Measurements from ENCODE around the gene ZNF678.
"Not testable (repeated sequence)": the region's sequence is repeated elsewhere in the genome, so short reads cannot be mapped to it uniquely, and the experiment has no call there.

The ZNF678 gene

GRCh38 chr1:227685807-227686206 is 122.5 kb downstream of the ZNF678 start:
- Histone ChIP-seq H3K36me3 (ENCODE audit: insufficient read depth, low read length) (no peaks in the 10 kb centered on the region), H3K4me1 (ENCODE audit: insufficient read depth, low read length, severe bottlenecking) (no peaks in the 10 kb centered on the region)

GRCh38 chr1:227697321-227697864 is 134.0 kb downstream of the ZNF678 start:
- Histone ChIP-seq H3K4me1 (ENCODE audit: insufficient read depth, low read length, severe bottlenecking) (no peaks in the 10 kb centered on the region), H3K9me2 (ENCODE audit: low read depth, low read length) (no peaks in the 10 kb centered on the region), H2AFZ (ENCODE audit: low read length) (no peak overlapping the region), H3K4me2 (ENCODE audit: low read length) (no peak overlapping the region), H3K79me2 (ENCODE audit: insufficient read depth, low read length) (no peaks in the 10 kb centered on the region), H3K9ac (ENCODE audit: low read length) (no peak overlapping the region), H3K4me3 (ENCODE audit: low read depth, low read length, poor library complexity, severe bottlenecking) (no peak overlapping the region), H3F3A (ENCODE audit: insufficient read depth, low read length) (no peaks in the 10 kb centered on the region), H4K20me1 (ENCODE audit: insufficient read depth, low read length) (no peaks in the 10 kb centered on the region), H3K36me3 (ENCODE audit: insufficient read depth, low read length) (no peaks in the 10 kb centered on the region), H3K27me3 (ENCODE audit: insufficient read depth, low read length) (no peaks in the 10 kb centered on the region), H3K27ac (ENCODE audit: low read depth, low read length, poor library complexity, severe bottlenecking) (no peak overlapping the region), H3K9me3 (ENCODE audit: low read length) (peaks cover 8% of the 10 kb centered on the region; the same call in 1 of the 2 replicates)
- TF ChIP-seq, protein P1, sequence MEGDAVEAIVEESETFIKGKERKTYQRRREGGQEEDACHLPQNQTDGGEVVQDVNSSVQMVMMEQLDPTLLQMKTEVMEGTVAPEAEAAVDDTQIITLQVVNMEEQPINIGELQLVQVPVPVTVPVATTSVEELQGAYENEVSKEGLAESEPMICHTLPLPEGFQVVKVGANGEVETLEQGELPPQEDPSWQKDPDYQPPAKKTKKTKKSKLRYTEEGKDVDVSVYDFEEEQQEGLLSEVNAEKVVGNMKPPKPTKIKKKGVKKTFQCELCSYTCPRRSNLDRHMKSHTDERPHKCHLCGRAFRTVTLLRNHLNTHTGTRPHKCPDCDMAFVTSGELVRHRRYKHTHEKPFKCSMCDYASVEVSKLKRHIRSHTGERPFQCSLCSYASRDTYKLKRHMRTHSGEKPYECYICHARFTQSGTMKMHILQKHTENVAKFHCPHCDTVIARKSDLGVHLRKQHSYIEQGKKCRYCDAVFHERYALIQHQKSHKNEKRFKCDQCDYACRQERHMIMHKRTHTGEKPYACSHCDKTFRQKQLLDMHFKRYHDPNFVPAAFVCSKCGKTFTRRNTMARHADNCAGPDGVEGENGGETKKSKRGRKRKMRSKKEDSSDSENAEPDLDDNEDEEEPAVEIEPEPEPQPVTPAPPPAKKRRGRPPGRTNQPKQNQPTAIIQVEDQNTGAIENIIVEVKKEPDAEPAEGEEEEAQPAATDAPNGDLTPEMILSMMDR (IDR thresholded peaks at IDR 0.05; ENCODE audit: low read length): no peak
- no peak for TF ChIP-seq EZH2 (IDR thresholded peaks at IDR 0.05; ENCODE audit: borderline replicate concordance, low read length)

More at GRCh38 chr1:227685807-227686206, 122.5 kb downstream of the ZNF678 start:
- TF ChIP-seq, protein P1 (IDR thresholded peaks at IDR 0.05; ENCODE audit: low read length): no peak
- no peak for TF ChIP-seq EZH2 (IDR thresholded peaks at IDR 0.05; ENCODE audit: borderline replicate concordance, low read length)
- H3K79me2 ChIP-seq (ENCODE audit: insufficient read depth, low read length): no peaks in the 10 kb centered on the region
- no peak overlapping the region for H3K27ac ChIP-seq (ENCODE audit: low read depth, low read length, poor library complexity, severe bottlenecking)
- H3K4me2 ChIP-seq (ENCODE audit: low read length): no peak overlapping the region
- no peaks in the 10 kb centered on the region for H4K20me1 ChIP-seq (ENCODE audit: insufficient read depth, low read length)
- H3K9me3 ChIP-seq (ENCODE audit: low read length): no peaks in the 10 kb centered on the region
- H3K27me3 ChIP-seq (ENCODE audit: insufficient read depth, low read length): no peaks in the 10 kb centered on the region
- H3K9ac ChIP-seq (ENCODE audit: low read length): no peak overlapping the region
- no peaks in the 10 kb centered on the region for H3K9me2 ChIP-seq (ENCODE audit: low read depth, low read length)
- no peak overlapping the region for H2AFZ ChIP-seq (ENCODE audit: low read length)
- no peak overlapping the region for H3K4me3 ChIP-seq (ENCODE audit: low read depth, low read length, poor library complexity, severe bottlenecking)
- no peaks in the 10 kb centered on the region for H3F3A ChIP-seq (ENCODE audit: insufficient read depth, low read length)

GRCh38 chr1:227701631-227702030 is 138.3 kb downstream of the ZNF678 start:
- not testable (repeated sequence) for H3K4me3 ChIP-seq (ENCODE audit: low read depth, low read length, poor library complexity, severe bottlenecking); H3K9me3 ChIP-seq (ENCODE audit: low read length); H3K27me3 ChIP-seq (ENCODE audit: insufficient read depth, low read length); H3K9ac ChIP-seq (ENCODE audit: low read length); H3K36me3 ChIP-seq (ENCODE audit: insufficient read depth, low read length); H3K4me2 ChIP-seq (ENCODE audit: low read length); H3K9me2 ChIP-seq (ENCODE audit: low read depth, low read length); H3K79me2 ChIP-seq (ENCODE audit: insufficient read depth, low read length); H3F3A ChIP-seq (ENCODE audit: insufficient read depth, low read length); H3K27ac ChIP-seq (ENCODE audit: low read depth, low read length, poor library complexity, severe bottlenecking); H3K4me1 ChIP-seq (ENCODE audit: insufficient read depth, low read length, severe bottlenecking); H2AFZ ChIP-seq (ENCODE audit: low read length); H4K20me1 ChIP-seq (ENCODE audit: insufficient read depth, low read length)

GRCh38 chr1:227707846-227708245 is 144.5 kb downstream of the ZNF678 start:
- H3K9me2 ChIP-seq (ENCODE audit: low read depth, low read length): no peaks in the 10 kb centered on the region
- no peaks in the 10 kb centered on the region for H3K9me3 ChIP-seq (ENCODE audit: low read length)
- no peak overlapping the region for H3K27ac ChIP-seq (ENCODE audit: low read depth, low read length, poor library complexity, severe bottlenecking)
- no peaks in the 10 kb centered on the region for H3K4me1 ChIP-seq (ENCODE audit: insufficient read depth, low read length, severe bottlenecking)
- no peak for TF ChIP-seq EZH2 (IDR thresholded peaks at IDR 0.05; ENCODE audit: borderline replicate concordance, low read length)
- TF ChIP-seq, protein P1 (IDR thresholded peaks at IDR 0.05; ENCODE audit: low read length): no peak
- no peak overlapping the region for H3K4me3 ChIP-seq (ENCODE audit: low read depth, low read length, poor library complexity, severe bottlenecking)
- H3K36me3 ChIP-seq (ENCODE audit: insufficient read depth, low read length): no peaks in the 10 kb centered on the region
- H3K9ac ChIP-seq (ENCODE audit: low read length): no peak overlapping the region
- no peaks in the 10 kb centered on the region for H4K20me1 ChIP-seq (ENCODE audit: insufficient read depth, low read length)
- H3F3A ChIP-seq (ENCODE audit: insufficient read depth, low read length): no peaks in the 10 kb centered on the region
- H3K4me2 ChIP-seq (ENCODE audit: low read length): no peak overlapping the region
- no peaks in the 10 kb centered on the region for H3K79me2 ChIP-seq (ENCODE audit: insufficient read depth, low read length)
- no peaks in the 10 kb centered on the region for H3K27me3 ChIP-seq (ENCODE audit: insufficient read depth, low read length)
- H2AFZ ChIP-seq (ENCODE audit: low read length): no peak overlapping the region

Data from OCI-LY1 (cell line).